Measurements from ENCODE around the gene CPEB4.

- no peak for TF ChIP-seq TAF1 (IDR thresholded peaks at IDR 0.05; ENCODE audit: borderline replicate concordance, insufficient read depth, low read length)
- no peak for TF ChIP-seq POLR2AphosphoS5 (IDR thresholded peaks at IDR 0.05; ENCODE audit: low read depth, low read length)
- TF ChIP-seq SIN3A (IDR thresholded peaks at IDR 0.05; ENCODE audit: borderline replicate concordance, insufficient read depth, low read length), result no peak
- TF ChIP-seq REST (IDR thresholded peaks at IDR 0.05; ENCODE audit: insufficient read depth in 1 of 2, low read depth in 2 of 2, low read length in 2 of 2), result no peak
- no peak for TF ChIP-seq FOXP2 (optimal IDR thresholded peaks at IDR 0.05; ENCODE audit: borderline replicate concordance, extremely low read depth, extremely low read length, insufficient read depth)
Measured at GRCh38 chr5:174011441-174011840, 123.3 kb downstream of the CPEB4 start.

All from PFSK-1 (cell line).